HEK293T (cell line): ENCODE results near the gene HES4.

ENCODE experiments used
- BHLHE40 ChIP-seq: fragments of 450-650 bp; IDR thresholded peaks from 2 replicates; pipeline ENCODE4 v1.6.1; 2016; ENCODE audit warnings: mild to moderate bottlenecking, moderate library complexity, borderline replicate concordance
- HDGF ChIP-seq: fragments of 450-650 bp; IDR thresholded peaks from 2 replicates; pipeline ENCODE4 v1.6.1; 2017; ENCODE audit warnings: antibody characterized with exemption, borderline replicate concordance
- SUZ12 ChIP-seq: fragments of 450-650 bp; IDR thresholded peaks from 2 replicates; pipeline ENCODE4 v1.6.1; 2016; ENCODE audit warnings: mild to moderate bottlenecking

DNA sequence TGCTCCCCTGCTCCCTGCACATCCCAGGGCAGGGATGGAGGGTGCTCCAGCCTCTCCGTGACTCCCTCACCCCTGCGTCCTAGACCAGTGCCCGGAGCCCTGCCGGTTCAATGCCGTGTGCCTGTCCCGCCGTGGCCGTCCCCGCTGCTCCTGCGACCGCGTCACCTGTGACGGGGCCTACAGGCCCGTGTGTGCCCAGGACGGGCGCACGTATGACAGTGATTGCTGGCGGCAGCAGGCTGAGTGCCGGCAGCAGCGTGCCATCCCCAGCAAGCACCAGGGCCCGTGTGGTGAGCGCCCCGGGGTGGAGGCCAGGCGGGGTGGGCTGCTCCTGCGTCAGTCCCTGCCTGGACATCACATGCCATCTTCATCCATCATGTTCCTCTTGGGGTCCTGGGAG, 42.0 kb upstream of the HES4 start:
- TF ChIP-seq SUZ12, result no peak
- TF ChIP-seq BHLHE40, result no peak
- no peak for TF ChIP-seq HDGF
